Adipocyte (in vitro differentiated cells): ENCODE data around the gene LMX1A.

ENCODE experiments used
- DNase-seq: peaks from one replicate; pipeline ENCODE4 v3.0.0-alpha.2; 2015; ENCODE audit warnings: low read depth
- H3K27me3 ChIP-seq: replicated peaks from 2 replicates; pipeline ENCODE4 v1.7.0; 2013; ENCODE audit warnings: mild to moderate bottlenecking, low read length, moderate library complexity; ENCODE audit not compliant: control insufficient read depth, insufficient read depth
- H3K36me3 ChIP-seq: 2 replicates; pipeline ENCODE4 v1.7.0; 2013; ENCODE audit warnings: low read length, mild to moderate bottlenecking, moderate library complexity; ENCODE audit not compliant: control insufficient read depth, insufficient read depth, severe bottlenecking
- H3K4me1 ChIP-seq: 2 replicates; pipeline ENCODE4 v1.7.0; 2013; ENCODE audit warnings: mild to moderate bottlenecking, low read length, moderate library complexity; ENCODE audit not compliant: control insufficient read depth, insufficient read depth
- H3K4me3 ChIP-seq: 2 replicates; pipeline ENCODE4 v1.7.0; 2013; ENCODE audit warnings: mild to moderate bottlenecking, low read length, moderate library complexity
- H3K9ac ChIP-seq: 2 replicates; pipeline ENCODE4 v1.7.0; 2013; ENCODE audit warnings: mild to moderate bottlenecking, low read length, moderate library complexity
- H3K9me3 ChIP-seq: 2 replicates; pipeline ENCODE4 v1.7.0; 2013; ENCODE audit warnings: mild to moderate bottlenecking, low read length, moderate library complexity; ENCODE audit not compliant: control insufficient read depth

LMX1A gene

DNA sequence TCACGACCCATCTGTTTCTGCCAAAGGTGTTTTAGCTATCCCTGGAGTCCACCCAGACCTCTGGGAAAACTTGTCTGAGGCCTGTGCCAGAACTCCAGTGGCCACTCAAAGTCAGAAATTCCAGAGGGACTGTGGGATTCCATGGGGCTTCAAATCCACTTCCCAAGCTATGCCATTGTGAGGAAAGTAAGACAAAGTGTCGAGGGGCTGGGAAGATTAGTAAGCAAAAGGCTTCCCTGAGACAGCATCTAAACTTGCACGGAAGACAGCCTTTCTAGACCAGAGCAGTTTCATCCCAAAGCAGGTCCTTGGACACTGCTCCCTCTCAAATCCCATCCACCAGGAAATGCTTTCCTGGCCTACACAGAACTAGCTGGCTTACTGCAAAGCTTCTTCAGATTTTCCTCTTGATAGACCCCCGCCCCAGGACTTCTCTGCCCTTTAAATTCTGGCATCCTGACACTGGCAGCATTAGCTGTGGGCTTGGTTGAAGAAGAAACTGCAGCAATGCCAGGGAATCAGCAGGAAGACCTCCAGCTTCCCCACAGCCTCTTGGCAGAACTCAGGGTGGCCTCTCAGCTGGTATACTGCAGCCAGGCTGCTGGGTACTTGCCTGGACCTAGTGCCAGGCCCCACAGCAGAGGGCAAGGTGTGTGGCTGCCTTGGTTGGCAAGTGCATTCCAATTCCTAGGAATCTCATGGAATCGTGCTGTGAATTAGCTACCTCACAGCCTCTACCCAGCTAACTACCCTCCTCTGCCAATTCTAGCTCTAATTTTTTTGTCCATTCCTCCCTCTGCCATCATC lies 27.3 kb upstream of the LMX1A start:
- Histone ChIP-seq H3K36me3 (no peaks in the 10 kb centered on the region), H3K4me3 (no peak overlapping the region)
- DNase-seq: no peak

DNA sequence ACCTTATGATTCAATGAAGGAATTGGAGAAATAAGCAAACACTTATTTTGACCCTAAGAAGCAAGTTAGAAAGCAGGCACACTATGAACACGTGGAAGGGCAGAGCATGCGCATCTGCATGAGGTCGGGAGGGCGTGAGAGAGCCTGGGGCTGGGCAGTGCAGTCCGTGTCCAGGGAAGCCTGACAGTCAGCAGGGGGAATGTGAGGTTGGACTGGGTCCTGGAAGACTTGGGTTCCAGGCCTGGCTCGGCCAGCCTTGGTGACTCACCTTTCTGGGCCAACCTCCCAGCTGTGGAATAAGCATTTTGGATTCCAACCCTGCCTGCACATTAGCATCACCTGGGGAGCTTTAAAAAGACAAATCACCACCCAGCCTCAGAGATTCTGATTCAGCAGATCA lies 26.6 kb upstream of the LMX1A start:
- no peaks in the 10 kb centered on the region for H3K9me3 ChIP-seq
- peak; percentile 17 for DNase-seq
- H3K9ac ChIP-seq: no peak overlapping the region
- H3K36me3 ChIP-seq: no peaks in the 10 kb centered on the region
- H3K27me3 ChIP-seq: no peaks in the 10 kb centered on the region
- H3K4me1 ChIP-seq: peaks cover 32% of the 10 kb centered on the region
- H3K4me3 ChIP-seq: no peak overlapping the region

More for the DNA sequence above, 27.3 kb upstream of the LMX1A start:
- H3K9ac ChIP-seq: peak overlapping the region; percentile 14
- H3K27me3 ChIP-seq: peaks cover 1% of the 10 kb centered on the region
- H3K9me3 ChIP-seq: no peaks in the 10 kb centered on the region
- H3K4me1 ChIP-seq: peaks cover 32% of the 10 kb centered on the region

DNA sequence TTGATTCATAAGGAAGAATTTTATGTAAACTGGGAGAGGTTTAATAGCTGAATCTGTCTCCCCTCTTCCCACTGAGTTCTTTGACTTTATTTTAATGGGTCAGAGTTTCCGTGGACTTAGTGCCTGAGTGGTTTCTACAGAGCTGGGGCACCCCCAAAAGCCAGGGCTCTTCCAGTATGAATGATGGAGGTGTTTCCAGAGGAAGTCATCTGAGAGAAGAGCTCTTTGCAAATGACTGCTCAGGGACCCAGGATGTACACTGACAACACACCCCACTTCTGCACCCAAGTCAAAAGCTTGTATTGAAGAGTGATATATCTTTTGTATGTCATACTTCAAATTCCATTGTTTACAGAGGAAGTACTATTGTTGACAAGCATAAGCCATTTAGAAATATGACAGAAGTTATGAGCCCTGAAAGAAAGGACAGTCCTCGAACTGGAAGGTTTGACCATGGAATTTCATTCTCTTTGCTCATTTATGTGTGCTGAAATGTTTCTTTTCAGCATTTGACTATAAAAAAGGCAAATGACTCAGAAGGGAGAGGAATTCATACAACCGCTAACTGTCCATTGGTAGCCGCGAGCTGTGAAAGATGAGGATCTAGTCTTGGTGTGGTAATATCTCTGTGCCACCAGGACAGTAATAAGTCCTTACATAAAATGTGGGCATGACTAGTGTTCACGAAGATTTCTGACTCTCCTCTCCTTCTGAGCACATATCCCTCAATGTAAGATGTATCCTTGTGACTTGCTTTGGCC lies 25.4 kb upstream of the LMX1A start:
- H3K9me3 ChIP-seq: no peaks in the 10 kb centered on the region
- peaks cover 26% of the 10 kb centered on the region for H3K4me1 ChIP-seq
- H3K4me3 ChIP-seq: no peak overlapping the region
- no peaks in the 10 kb centered on the region for H3K36me3 ChIP-seq
- H3K27me3 ChIP-seq: no peaks in the 10 kb centered on the region
- no peak for DNase-seq
- H3K9ac ChIP-seq: no peak overlapping the region

DNA sequence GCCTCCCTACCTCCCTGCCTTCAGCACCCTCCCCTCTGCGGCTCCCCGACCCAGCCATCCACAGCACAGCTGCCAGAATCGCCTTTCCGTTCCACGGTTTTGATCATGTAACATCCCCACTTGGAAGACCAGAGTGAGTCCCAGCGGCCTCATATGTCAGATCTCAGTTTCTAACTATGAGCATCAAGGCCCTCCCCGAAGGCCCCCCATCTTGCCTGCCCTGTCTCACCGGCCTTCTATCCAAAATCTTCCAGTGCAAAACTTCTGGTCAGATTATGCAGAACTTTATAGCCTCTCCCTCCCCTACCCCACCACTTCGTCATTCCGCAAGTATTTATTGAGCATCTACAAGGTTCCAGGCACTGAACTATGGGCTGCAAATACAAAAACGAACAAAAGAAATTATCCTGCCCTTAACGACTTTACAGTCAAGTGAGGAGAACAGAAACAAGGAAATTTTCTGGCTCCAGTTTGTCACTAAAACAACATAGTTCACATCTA lies 20.3 kb upstream of the LMX1A start:
- Histone ChIP-seq H3K4me3 (peak overlapping the region; percentile 72), H3K4me1 (peaks cover 19% of the 10 kb centered on the region), H3K9me3 (no peaks in the 10 kb centered on the region), H3K36me3 (no peaks in the 10 kb centered on the region), H3K9ac (peak overlapping the region; percentile 74), H3K27me3 (no peaks in the 10 kb centered on the region)
- DNase-seq: no peak

DNA sequence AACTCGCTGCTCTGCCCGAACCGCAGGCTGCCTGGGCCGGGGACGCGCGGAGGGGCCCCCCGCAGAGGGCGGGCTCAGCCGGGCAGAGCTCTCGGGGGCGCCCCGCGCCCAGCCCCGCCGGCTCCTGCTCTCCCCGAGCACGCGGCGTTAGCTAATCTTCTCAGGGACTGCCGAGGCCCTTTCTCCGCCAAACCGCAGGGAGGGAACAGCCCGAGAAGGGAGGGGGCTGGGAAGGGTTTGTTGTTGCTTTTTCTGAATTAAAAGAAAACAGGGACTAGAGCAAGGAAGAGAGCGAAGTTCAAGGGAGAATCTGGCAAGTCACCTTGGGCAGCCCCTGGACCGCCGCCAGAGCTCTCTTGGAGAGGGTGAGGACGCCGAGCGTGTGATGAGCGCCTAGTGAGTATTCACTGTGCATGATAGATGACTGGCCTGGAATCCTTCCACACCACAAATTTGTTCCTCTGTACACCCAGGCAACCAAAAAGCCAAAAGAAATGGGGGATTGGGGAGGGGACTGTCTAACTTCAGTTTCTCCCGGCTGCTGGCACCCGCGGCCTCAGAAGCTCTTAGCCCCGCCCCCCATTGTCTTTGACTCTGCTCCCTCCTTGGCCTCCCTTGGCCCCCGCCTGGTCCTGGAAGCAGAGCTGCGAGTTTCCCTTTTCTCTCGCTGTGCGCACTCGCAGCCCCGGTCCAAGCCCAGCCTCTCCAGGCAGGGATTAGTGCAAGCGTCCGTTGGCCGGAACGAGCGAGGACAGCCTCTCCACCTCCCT lies 19.7 kb upstream of the LMX1A start:
- Histone ChIP-seq H3K9me3 (no peaks in the 10 kb centered on the region), H3K9ac (peak overlapping the region; percentile 74), H3K36me3 (no peaks in the 10 kb centered on the region), H3K4me1 (peaks cover 25% of the 10 kb centered on the region), H3K27me3 (peaks cover 3% of the 10 kb centered on the region), H3K4me3 (peak overlapping the region; percentile 72)
- peak; percentile 77 for DNase-seq

DNA sequence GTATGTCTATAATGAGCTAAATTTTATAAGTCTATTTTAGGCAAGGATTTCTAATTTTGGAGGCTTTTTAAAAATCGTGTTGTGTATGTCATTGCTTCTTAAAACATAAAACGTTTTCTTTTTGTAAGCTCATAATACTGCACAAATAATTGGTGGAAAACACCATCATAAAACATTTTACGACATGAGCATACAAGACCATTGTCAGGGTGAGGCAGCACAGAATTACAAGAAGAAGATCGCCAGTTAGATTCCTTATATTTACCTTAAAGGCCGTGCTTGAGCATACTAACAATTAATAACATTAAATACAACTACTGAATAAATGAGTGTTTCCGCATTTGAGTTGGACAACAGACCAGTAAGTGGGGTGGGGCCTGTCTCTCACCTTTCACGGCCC lies 19.1 kb upstream of the LMX1A start:
- Histone ChIP-seq H3K9me3 (no peaks in the 10 kb centered on the region), H3K4me3 (peak overlapping the region; percentile 72), H3K27me3 (peaks cover 8% of the 10 kb centered on the region), H3K9ac (peak overlapping the region; percentile 74), H3K36me3 (no peaks in the 10 kb centered on the region), H3K4me1 (peaks cover 26% of the 10 kb centered on the region)
- no peak for DNase-seq

DNA sequence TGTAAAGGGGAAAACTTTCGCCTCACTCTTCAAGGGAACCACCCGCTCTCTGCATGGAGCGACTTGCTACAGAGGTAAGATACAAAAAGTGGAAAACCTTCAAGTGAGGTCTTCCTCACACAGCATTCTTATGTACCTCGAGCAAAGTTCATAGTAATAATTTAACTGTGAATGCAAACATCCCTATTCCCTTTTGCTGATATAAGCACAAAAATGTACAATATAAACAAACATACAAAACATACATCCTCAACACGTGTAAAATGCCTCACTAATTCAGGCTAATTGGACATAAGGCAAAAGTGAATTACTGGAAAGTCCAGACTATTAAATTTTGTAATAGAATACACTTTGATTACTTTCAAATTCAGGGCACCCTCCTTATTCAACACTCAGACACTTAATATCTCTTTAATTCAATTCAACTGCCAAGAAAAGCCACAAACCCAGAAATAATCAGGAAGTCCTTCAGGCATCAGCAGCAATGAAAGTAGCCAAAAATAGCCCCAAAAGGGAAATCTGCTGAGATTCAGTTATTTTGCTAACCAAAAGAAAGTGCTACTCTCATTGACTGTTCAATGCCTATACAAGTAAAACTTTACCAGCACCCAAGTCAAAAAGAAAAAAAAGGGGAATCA lies 15.2 kb upstream of the LMX1A start:
- Histone ChIP-seq H3K9ac (no peak overlapping the region), H3K4me1 (peaks cover 21% of the 10 kb centered on the region), H3K36me3 (no peaks in the 10 kb centered on the region), H3K9me3 (no peaks in the 10 kb centered on the region), H3K27me3 (peaks cover 28% of the 10 kb centered on the region), H3K4me3 (no peak overlapping the region)
- DNase-seq: no peak

DNA sequence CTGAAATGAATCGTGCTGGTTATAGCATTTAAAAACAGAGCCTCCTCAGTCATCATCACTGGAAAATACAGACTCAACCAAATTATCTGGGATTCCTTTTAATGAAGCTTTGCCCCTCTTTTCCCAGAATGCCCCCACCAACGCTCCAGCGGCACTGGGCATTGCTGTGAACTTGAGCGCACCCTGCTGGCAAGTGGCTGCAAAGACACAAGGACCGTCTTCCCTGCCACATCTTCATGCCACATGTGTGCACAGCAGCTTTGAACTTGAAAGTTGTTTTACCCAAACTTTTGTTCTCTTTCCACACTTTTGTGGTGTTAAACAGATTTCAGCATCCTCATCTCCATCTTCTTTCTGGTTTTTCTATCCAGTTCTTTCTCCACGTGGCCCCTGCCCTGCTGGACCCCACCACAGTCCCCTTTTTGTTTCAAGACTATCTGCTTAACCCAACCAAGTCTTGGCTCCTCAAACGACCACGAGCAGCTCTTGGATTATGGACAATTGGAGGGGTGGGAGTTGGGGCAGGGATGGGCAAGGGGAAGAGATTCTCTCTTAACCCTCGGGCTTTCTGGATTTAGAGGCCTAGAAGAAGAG lies 12.8 kb upstream of the LMX1A start:
- peak; percentile 74 for DNase-seq
- H3K9me3 ChIP-seq: no peaks in the 10 kb centered on the region
- no peak overlapping the region for H3K9ac ChIP-seq
- H3K4me1 ChIP-seq: peaks cover 20% of the 10 kb centered on the region
- peaks cover 33% of the 10 kb centered on the region for H3K27me3 ChIP-seq
- H3K36me3 ChIP-seq: no peaks in the 10 kb centered on the region
- no peak overlapping the region for H3K4me3 ChIP-seq

DNA sequence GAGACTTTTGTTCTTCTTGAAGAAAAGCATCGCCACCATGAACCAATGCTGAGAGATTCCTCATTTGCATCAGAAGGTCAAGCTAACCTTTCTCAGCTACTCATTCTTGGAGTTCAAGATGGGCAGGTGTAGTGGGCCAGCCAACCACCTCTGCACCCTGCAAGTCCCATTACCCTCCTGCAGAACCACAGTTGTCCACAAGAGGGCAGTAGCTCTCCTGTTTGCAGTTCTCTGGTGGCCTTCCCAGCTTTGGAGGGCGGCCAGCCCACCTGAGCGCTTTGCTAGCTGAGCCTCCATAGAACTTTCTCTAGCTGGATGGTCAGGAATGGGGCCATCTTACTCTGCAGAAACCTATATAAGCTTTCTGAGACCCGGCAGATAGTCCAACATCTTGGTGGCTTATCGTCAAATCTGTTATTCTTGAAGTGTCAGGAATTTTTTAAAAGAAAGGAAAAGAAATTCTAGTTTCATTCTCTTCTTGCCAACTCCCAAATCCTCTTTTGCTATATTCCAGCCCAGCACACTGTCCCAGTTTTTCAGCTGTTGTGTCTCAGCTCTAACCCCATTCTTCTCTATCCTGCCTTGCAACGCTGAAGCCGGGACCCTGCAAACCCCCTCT lies 11.0 kb upstream of the LMX1A start:
- no peaks in the 10 kb centered on the region for H3K9me3 ChIP-seq
- H3K27me3 ChIP-seq: peaks cover 33% of the 10 kb centered on the region
- no peak overlapping the region for H3K4me3 ChIP-seq
- peak; percentile 82 for DNase-seq
- H3K9ac ChIP-seq: no peak overlapping the region
- peaks cover 20% of the 10 kb centered on the region for H3K4me1 ChIP-seq
- H3K36me3 ChIP-seq: no peaks in the 10 kb centered on the region

DNA sequence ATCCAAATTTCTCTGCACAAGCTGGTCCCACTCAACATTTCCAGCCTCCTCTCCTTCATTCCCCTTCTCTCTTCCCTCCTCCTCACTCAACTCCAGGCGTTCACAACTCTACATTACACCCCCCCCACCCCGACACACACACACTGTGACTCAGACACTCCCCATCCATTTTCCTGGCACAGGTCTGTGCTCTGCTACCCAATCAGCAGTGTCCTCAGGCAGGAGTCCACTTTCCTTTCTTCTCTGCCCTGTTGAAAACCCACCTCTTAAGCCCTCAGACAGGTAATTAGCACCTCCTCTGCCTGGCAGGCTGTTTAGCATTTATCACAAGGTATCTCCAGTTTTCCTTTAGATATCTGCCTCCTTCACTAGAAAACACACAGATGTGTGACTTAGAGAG lies 8.8 kb upstream of the LMX1A start:
- Histone ChIP-seq H3K9ac (no peak overlapping the region), H3K4me3 (no peak overlapping the region), H3K27me3 (peaks cover 22% of the 10 kb centered on the region), H3K4me1 (peaks cover 9% of the 10 kb centered on the region), H3K36me3 (no peaks in the 10 kb centered on the region), H3K9me3 (no peaks in the 10 kb centered on the region)
- no peak for DNase-seq
